Activated CD8-positive, alpha-beta memory T cell treated with anti-CD3 and anti-CD28 coated beads, Interleukin-2, amount 10 ng/mL, durations not matched to agents 7 days and 5 days (primary cell): Measurements from ENCODE around the gene ARMH4. TPM values are rescaled to one million over a fixed set of nuclear protein-coding genes. Genes with fewer than 3 reads are reported as not detected.

Experiments
- ATAC-seq: fragments of 150-1000 bp; cut with Tn5 transposase; one replicate; pipeline ENCODE4 v1.10.0; 2021; ENCODE audit warnings: moderate library complexity
- CTCF ChIA-PET: fragments of 350-600 bp; sonication (Branson Sonifier 250); formaldehyde crosslinking; loops from one replicate; lab custom pipeline; 2021; ENCODE audit warnings: antibody characterized with exemption; lab: Charles Lee
- DNase-seq: peaks from one replicate; pipeline ENCODE4 v3.0.0-alpha.2; 2020
- H3K27ac Mint-ChIP-seq: one replicate; pipeline ENCODE4 v1.8.0; 2021; ENCODE audit warnings: mild to moderate bottlenecking, mixed read lengths
- H3K27me3 Mint-ChIP-seq: one replicate; pipeline ENCODE4 v1.8.0; 2021; ENCODE audit warnings: mixed read lengths
- H3K36me3 Mint-ChIP-seq: one replicate; pipeline ENCODE4 v1.8.0; 2021; ENCODE audit warnings: mild to moderate bottlenecking, mixed read lengths
- H3K4me1 Mint-ChIP-seq: one replicate; pipeline ENCODE4 v1.8.0; 2021; ENCODE audit warnings: mixed read lengths
- H3K4me3 Mint-ChIP-seq: one replicate; pipeline ENCODE4 v1.8.0; 2021; ENCODE audit warnings: mild to moderate bottlenecking, moderate library complexity, mixed read lengths
- H3K9me3 Mint-ChIP-seq: one replicate; pipeline ENCODE4 v1.8.0; 2022; ENCODE audit warnings: low read depth, mixed read lengths
- total RNA-seq, 2 experiments: library from RNA; stranded (reverse); gene quantifications; one replicate each; pipeline ENCODE4 v1.2.3, GENCODE V29; 2021

The ARMH4 gene
- total RNA-seq, 2 experiments from 2014 or later: not detected

DNA sequence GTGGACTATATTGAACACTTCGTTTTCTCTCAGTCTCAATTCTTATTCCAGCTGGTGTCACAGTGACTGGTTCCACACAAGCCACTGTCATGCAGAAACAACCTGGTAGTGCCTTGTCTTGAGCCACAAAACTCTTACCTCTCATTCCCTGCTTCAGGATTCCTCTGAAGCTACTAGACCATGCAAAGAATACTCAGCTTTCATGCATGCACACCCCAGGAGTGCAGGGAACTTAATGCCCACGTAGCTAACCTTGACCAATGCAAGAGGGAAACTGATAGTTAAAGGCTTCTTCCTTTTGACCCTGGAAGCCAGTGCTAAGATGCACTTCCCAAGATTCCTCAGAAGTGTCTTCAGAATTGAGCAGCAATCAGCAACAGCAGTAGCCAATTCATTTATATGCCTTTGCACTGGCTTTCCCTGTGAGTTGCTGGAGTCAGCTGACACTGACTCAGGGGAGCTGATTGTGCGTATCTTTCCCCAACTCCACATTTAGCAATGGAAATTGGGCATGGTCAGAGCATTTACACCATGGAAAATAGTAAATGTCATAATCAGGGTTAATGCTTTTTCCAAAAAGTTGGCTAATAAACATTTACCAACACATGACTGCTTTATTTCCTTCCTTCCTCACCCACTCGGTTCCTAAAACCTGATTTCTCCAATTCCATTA is 172.5 kb downstream of the ARMH4 start:
- Mint-ChIP-seq H3K4me1 (no peaks in the 10 kb centered on the region), H3K27ac (no peak overlapping the region), H3K9me3 (no peaks in the 10 kb centered on the region), H3K27me3 (no peaks in the 10 kb centered on the region), H3K4me3 (no peak overlapping the region), H3K36me3 (no peaks in the 10 kb centered on the region)
- ATAC-seq (no peak), DNase-seq (no peak)
- CTCF ChIA-PET: no interaction called here

GRCh38 chr14:57976701-57977100 is 175.3 kb downstream of the ARMH4 start:
- Mint-ChIP-seq H3K4me1 (no peaks in the 10 kb centered on the region), H3K27me3 (peaks cover 6% of the 10 kb centered on the region), H3K27ac (no peak overlapping the region), H3K36me3 (no peaks in the 10 kb centered on the region), H3K4me3 (no peak overlapping the region), H3K9me3 (no peaks in the 10 kb centered on the region)
- DNase-seq: no peak
- CTCF ChIA-PET: no interaction called here
- ATAC-seq: no peak

GRCh38 chr14:57974896-57975295 is 177.1 kb downstream of the ARMH4 start:
- CTCF ChIA-PET: no interaction called here
- DNase-seq (no peak), ATAC-seq (no peak)
- peaks cover 11% of the 10 kb centered on the region for H3K27me3 Mint-ChIP-seq
- H3K4me1 Mint-ChIP-seq: no peaks in the 10 kb centered on the region
- no peak overlapping the region for H3K27ac Mint-ChIP-seq
- no peaks in the 10 kb centered on the region for H3K36me3 Mint-ChIP-seq
- H3K4me3 Mint-ChIP-seq: no peak overlapping the region
- no peaks in the 10 kb centered on the region for H3K9me3 Mint-ChIP-seq

GRCh38 chr14:57970594-57970993 is 181.4 kb downstream of the ARMH4 start:
- H3K27me3 Mint-ChIP-seq: peaks cover 11% of the 10 kb centered on the region
- DNase-seq (no peak), ATAC-seq (no peak)
- no peaks in the 10 kb centered on the region for H3K9me3 Mint-ChIP-seq
- CTCF ChIA-PET: no interaction called here
- H3K4me1 Mint-ChIP-seq: no peaks in the 10 kb centered on the region
- H3K4me3 Mint-ChIP-seq: no peak overlapping the region
- H3K36me3 Mint-ChIP-seq: no peaks in the 10 kb centered on the region
- no peak overlapping the region for H3K27ac Mint-ChIP-seq

GRCh38 chr14:57970175-57970574 is 181.8 kb downstream of the ARMH4 start:
- Mint-ChIP-seq H3K27ac (no peak overlapping the region), H3K9me3 (no peaks in the 10 kb centered on the region), H3K4me1 (no peaks in the 10 kb centered on the region), H3K4me3 (no peak overlapping the region), H3K36me3 (no peaks in the 10 kb centered on the region), H3K27me3 (peaks cover 11% of the 10 kb centered on the region)
- peak; percentile 44 for DNase-seq
- CTCF ChIA-PET: no interaction called here
- ATAC-seq: no peak

DNA sequence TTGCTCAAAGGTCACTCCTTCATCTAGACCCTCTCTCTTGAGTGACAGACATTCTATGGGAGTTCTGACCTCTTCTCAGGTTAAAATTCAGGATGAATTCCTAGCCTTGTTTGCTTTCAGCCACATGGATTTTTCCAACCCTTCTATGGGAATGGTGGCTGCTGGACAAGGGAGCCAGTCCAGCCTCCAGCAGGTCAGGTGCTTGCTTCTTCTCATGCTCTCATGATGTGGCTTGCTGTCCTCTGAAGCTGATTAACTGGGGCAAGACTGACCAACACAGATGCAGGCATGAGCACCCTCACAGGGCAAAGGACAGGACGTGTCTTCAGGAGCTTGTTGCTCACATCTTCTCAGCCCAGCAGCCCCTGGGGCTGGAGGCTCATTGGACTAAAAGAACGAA is 188.9 kb downstream of the ARMH4 start:
- Mint-ChIP-seq H3K27me3 (peaks cover 4% of the 10 kb centered on the region), H3K36me3 (no peaks in the 10 kb centered on the region), H3K27ac (no peak overlapping the region), H3K4me3 (no peak overlapping the region), H3K4me1 (no peaks in the 10 kb centered on the region), H3K9me3 (no peaks in the 10 kb centered on the region)
- CTCF ChIA-PET: no interaction called here
- DNase-seq: no peak
- ATAC-seq: no peak

- CTCF ChIA-PET: no interaction called here
- ATAC-seq: no peak
- Mint-ChIP-seq H3K4me3 (no peak overlapping the region), H3K4me1 (no peaks in the 10 kb centered on the region), H3K27ac (no peak overlapping the region), H3K9me3 (no peaks in the 10 kb centered on the region), H3K36me3 (no peaks in the 10 kb centered on the region), H3K27me3 (peaks cover 4% of the 10 kb centered on the region)
- DNase-seq: no peak
Measured at GRCh38 chr14:57962325-57963035, 189.5 kb downstream of the ARMH4 start.

DNA sequence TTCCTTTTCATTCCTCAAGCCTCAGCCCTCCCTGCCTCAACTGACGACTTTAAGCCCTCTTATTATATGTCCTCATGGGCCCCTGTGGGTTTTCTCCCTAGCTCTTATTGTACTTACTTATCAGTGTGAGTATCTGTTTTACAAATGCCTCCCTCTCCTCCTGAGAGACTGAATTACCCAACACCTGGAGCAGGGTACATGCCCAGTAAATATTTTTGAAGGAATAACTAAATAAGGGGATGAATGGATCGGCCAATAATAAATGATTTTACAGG is 190.3 kb downstream of the ARMH4 start:
- Mint-ChIP-seq H3K4me1 (no peaks in the 10 kb centered on the region), H3K27ac (no peak overlapping the region), H3K9me3 (no peaks in the 10 kb centered on the region), H3K36me3 (no peaks in the 10 kb centered on the region), H3K4me3 (no peak overlapping the region), H3K27me3 (peaks cover 4% of the 10 kb centered on the region)
- ATAC-seq (no peak), DNase-seq (no peak)
- CTCF ChIA-PET: no interaction called here

DNA sequence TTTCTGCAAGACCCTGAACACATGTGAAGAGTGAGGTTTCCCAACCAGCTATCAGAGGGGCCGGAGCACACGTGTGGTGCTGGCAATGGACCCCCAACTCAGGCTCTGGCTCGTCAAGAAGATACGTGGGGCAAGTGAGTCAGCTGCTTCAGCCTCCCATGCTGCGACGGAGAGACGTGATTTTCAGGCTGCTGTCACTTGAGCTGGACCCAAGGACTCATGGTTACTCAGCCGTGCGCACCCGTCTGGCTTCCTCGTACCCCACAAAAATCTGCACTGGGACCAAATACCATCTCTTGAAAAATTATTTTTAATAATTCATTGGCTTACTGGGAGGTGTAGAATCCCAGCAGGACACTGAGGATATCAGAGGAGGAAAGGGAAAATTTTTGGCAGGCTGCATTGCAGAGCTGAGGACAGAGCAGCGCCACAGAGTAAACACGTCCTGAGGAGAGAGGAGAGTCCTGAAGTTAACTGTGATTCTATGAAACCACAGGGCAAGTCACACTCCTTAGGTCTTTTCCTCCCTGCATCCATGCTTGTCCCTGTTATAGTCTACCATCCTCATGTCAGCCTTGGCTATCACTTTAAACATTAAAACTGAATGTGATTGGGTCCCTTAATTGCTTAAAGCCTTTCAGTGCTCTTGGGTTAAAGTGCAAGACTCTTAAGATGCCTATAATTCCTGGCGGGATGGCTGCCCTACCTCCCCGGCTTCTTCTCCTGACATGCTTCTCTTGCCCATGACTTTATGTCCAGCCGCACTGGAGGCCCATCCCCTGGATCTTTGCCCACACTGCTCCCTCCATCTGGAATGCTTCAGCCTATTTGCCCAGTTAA is 190.8 kb downstream of the ARMH4 start:
- H3K27me3 Mint-ChIP-seq: peaks cover 4% of the 10 kb centered on the region
- no peaks in the 10 kb centered on the region for H3K36me3 Mint-ChIP-seq
- CTCF ChIA-PET: no interaction called here
- H3K4me3 Mint-ChIP-seq: no peak overlapping the region
- H3K9me3 Mint-ChIP-seq: no peaks in the 10 kb centered on the region
- DNase-seq (no peak), ATAC-seq (no peak)
- H3K27ac Mint-ChIP-seq: no peak overlapping the region
- H3K4me1 Mint-ChIP-seq: no peaks in the 10 kb centered on the region

DNA sequence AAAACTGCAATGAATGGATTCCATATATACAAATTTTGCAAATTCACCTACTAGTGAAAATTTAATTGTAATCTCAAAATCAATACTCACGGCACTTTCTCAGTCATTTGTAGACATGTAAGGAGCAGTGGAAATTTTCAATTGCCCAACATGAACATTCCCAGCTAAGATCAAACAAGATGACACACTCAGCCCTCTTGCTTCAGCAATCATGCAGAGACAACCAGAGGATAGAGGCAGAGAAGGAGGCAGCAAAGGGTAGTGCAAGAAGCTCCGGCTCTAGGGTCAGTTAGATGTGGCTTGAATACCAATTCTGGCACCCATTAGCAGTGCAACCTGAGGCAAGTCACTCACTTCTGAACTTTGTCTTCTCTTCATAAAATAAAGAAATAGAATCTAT is 194.6 kb downstream of the ARMH4 start:
- H3K4me3 Mint-ChIP-seq: no peak overlapping the region
- ATAC-seq (no peak), DNase-seq (no peak)
- H3K9me3 Mint-ChIP-seq: no peaks in the 10 kb centered on the region
- no peak overlapping the region for H3K27ac Mint-ChIP-seq
- H3K4me1 Mint-ChIP-seq: no peaks in the 10 kb centered on the region
- CTCF ChIA-PET: no interaction called here
- H3K36me3 Mint-ChIP-seq: no peaks in the 10 kb centered on the region
- no peaks in the 10 kb centered on the region for H3K27me3 Mint-ChIP-seq

Other genes starting within 250 kb of the ARMH4 start
- 10 to 100 TPM; 36.5 to 40.2 TPM for gene ACTR10, start 47.9 kb upstream of the ARMH4 start, total RNA-seq
- 100 to 1,000 TPM; 284 to 312 TPM for gene PSMA3, start 92.6 kb upstream of the ARMH4 start, total RNA-seq
- gene ARID4A, start 146.3 kb upstream of the ARMH4 start, total RNA-seq: 10 to 100 TPM; 32.2 to 35.8 TPM
- gene TOMM20L, start 243.7 kb upstream of the ARMH4 start, total RNA-seq: not detected